Pancreas (tissue), 10 donors: ENCODE measurements around the gene RPN2. TPM values are rescaled to one million over a fixed set of nuclear protein-coding genes. Genes with fewer than 3 reads are reported as not detected.

Experiments used
- ATAC-seq, 4 donors: fragments of 200-7000 bp; cut with Tn5 transposase; one replicate each; pipeline versions ENCODE4 v1.8.0 to v1.9.1; 2020; ENCODE audit warnings: mild to moderate bottlenecking in 4 of 4, moderate library complexity in 4 of 4
- DNase-seq, 6 donors: peaks; one replicate each; pipeline ENCODE4 v3.0.0-alpha.2; 2020
- FAIRE-seq: peaks from 2 replicates; lab custom pipeline; 2012; peaks lifted over from hg19 to GRCh38; lab: Jason Lieb, UNC
- H3K27ac ChIP-seq, 4 donors: fragments of 200-600 bp; sonication (generic); 1 replicate in 3 of 4; 2 replicates in 1 of 4; pipeline versions ENCODE4 v1.5.0 to v1.8.0; 2020
- H3K27me3 ChIP-seq, 4 donors: fragments of 200-600 bp; one replicate each; pipeline ENCODE4 v1.8.0; 2021
- H3K36me3 ChIP-seq, 3 donors: fragments of 200-600 bp; sonication (generic) in 1 of 3; one replicate each; pipeline versions ENCODE4 v1.5.0 to v1.8.0; 2020 to 2021
- H3K4me1 ChIP-seq, 3 donors: fragments of 200-600 bp; one replicate each; pipeline ENCODE4 v1.8.0; 2021
- H3K4me3 ChIP-seq, 4 donors: fragments of 200-600 bp; sonication (generic) in 2 of 4; one replicate each; pipeline versions ENCODE4 v1.5.0 to v1.8.0; 2020 to 2021
- H3K9me3 ChIP-seq, 4 donors: fragments of 200-600 bp; one replicate each; pipeline ENCODE4 v1.8.0; 2021
- WGBS, 2 donors: extraction: QIAGEN DNeasy Blood & Tissue Kit; methylation state at CpG; one replicate each; pipeline ENCODE4 v1.1.7; 2013; 5-methylcytosine and 5-hydroxymethylcytosine counted together
- intact Hi-C, 3 donors: fragments of 100-400 bp; cut with DNase I; formaldehyde crosslinking; loops; one replicate each; pipeline versions ENCODE4 v1.11.1 to v1.14.2; 2022
- polyA plus RNA-seq, 2 donors: library from polyadenylated mRNA; stranded (reverse); fragments of 200-250 nt; gene quantifications; one replicate each; pipeline ENCODE4 v1.2.3, GENCODE V29; 2013
- total RNA-seq, 6 donors: library from RNA; stranded (reverse); fragmentation: NEBNext Ultra II Directional in 4 of 6; extraction: Animal tissue kit (Norgen Biotek cat#: 25700) in 4 of 6; gene quantifications; one replicate each; pipeline versions ENCODE4 v1.2.1 to v1.2.4, GENCODE V29; 2021 to 2023
- TF ChIP-seq, protein P1 (sequence below), 4 donors: fragments of 200-600 bp; sonication (generic) in 3 of 4; IDR thresholded peaks; one replicate each; pipeline versions ENCODE4 v1.5.0 to v1.8.0; 2021; ENCODE audit warnings: antibody characterized with exemption in 4 of 4
- donor health status: healthy with polysubstance abuse.
- donor health status: DM: no; HTN: no; CAD: no; lungs with moderate emphysema.
- donor health status: DM: no; HTN: no; CAD: no.
- donor health status: control.
- donor health status: control.
- donor health status: Bipolar disorder and iron deficiency.
- donor health status: DM: yes; HTN: yes; CAD: no.
- donor health status: DM: no; HTN: no; CAD: no.
- donor health status: DM: no; HTN: no; CAD: no.
- donor health status: DM: yes; HTN: yes; CAD: no.

The RPN2 gene
- total and polyA plus RNA-seq, 8 donors = 43.8 to 117 (median 80.9) TPM

DNA sequence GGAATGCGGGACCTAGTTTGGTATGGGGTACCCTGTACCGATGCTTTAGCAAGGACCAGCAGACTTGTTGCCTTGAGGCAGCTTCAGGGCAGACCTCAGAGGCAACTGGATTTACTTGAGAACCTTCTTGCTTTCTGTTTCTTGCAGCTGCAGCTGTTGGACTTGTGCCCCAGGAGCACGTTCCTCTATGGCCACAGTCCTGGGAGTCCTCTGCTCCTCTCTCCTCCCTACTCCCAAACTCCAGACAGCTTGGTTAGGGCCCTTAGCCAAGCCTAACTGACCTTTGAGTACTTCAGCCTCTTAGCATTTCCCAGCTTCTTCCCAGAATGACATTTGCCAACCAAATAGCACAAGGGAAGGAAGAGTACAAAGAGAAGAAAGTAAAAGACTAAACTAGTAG is 47.8 kb downstream of the RPN2 start:
- TF ChIP-seq, protein P1, sequence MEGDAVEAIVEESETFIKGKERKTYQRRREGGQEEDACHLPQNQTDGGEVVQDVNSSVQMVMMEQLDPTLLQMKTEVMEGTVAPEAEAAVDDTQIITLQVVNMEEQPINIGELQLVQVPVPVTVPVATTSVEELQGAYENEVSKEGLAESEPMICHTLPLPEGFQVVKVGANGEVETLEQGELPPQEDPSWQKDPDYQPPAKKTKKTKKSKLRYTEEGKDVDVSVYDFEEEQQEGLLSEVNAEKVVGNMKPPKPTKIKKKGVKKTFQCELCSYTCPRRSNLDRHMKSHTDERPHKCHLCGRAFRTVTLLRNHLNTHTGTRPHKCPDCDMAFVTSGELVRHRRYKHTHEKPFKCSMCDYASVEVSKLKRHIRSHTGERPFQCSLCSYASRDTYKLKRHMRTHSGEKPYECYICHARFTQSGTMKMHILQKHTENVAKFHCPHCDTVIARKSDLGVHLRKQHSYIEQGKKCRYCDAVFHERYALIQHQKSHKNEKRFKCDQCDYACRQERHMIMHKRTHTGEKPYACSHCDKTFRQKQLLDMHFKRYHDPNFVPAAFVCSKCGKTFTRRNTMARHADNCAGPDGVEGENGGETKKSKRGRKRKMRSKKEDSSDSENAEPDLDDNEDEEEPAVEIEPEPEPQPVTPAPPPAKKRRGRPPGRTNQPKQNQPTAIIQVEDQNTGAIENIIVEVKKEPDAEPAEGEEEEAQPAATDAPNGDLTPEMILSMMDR (IDR thresholded peaks at IDR 0.05) = no peak
- no peaks in the 10 kb centered on the region for H3K9me3 ChIP-seq
- intact Hi-C loops = no loop called here
- FAIRE-seq = no peak
- H3K27me3 ChIP-seq = no peaks in the 10 kb centered on the region
- peaks cover 7 to 8% (median 7%) of the 10 kb centered on the region in 3 donors for H3K4me1 ChIP-seq
- H3K27ac ChIP-seq = no peak overlapping the region
- WGBS, 2 donors = 86 to 93% methylated on average over 3 of the region's 3 CpGs
- peaks cover 7 to 80% (median 64%) of the 10 kb centered on the region in 3 donors for H3K36me3 ChIP-seq
- ATAC-seq = peak in 3 of 4 donors; percentile 36 to 51 (median 42)
- no peak overlapping the region for H3K4me3 ChIP-seq
- peak in 2 of 6 donors; percentile 15 to 32 for DNase-seq

DNA sequence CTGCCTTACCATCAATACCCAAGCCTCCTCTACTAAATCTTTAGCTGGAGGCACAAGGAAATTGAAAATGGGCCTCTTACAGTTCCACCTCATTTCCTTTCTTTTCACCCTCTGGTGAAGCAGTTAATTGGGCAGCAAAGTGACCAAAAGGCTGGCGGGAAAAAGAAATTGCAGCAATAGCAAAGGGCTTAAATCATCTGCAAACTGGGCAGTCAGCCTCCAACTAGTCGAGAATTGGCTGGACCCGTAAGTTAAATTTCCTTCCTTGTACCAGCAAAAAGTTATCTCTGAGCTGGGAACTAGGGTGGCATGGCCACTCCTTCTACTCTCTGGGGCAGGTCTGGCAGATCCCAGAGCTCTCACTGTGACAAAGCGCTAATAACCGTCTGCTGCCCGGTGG is 49.0 kb downstream of the RPN2 start:
- no peak for FAIRE-seq
- no peaks in the 10 kb centered on the region for H3K27me3 ChIP-seq
- TF ChIP-seq, protein P1 (IDR thresholded peaks at IDR 0.05) = no peak
- intact Hi-C loops = no loop called here
- H3K4me1 ChIP-seq = peaks cover 0 to 5% (median 0%) of the 10 kb centered on the region in 3 donors
- DNase-seq = no peak
- H3K4me3 ChIP-seq = no peak overlapping the region
- H3K27ac ChIP-seq = no peak overlapping the region
- no peak for ATAC-seq
- 81 to 87% methylated on average over 6 of the region's 6 CpGs for WGBS, 2 donors
- H3K9me3 ChIP-seq = no peaks in the 10 kb centered on the region
- peaks cover 7 to 89% (median 64%) of the 10 kb centered on the region in 3 donors for H3K36me3 ChIP-seq

DNA sequence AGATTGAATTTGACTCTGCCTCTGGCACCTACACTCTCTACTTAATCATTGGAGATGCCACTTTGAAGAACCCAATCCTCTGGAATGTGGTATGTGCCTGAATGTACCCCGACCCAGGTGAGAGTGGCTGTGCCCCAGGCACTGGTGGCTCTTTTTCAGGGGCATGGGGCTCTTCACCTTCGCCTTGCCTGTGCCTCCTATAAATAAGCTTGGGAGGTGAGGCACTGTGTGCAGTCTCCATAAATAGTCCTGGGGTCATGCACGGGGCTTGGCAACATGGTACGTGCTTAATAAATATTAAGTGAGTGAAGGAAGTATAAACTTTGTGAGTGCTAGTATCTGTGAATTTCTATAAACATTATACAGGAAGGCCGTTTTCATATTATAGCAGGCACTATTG is 49.5 kb downstream of the RPN2 start:
- intact Hi-C loops = no loop called here
- Histone ChIP-seq H3K27me3 (no peaks in the 10 kb centered on the region), H3K4me3 (no peak overlapping the region), H3K9me3 (no peaks in the 10 kb centered on the region), H3K4me1 (no peaks in the 10 kb centered on the region), H3K36me3 (peaks cover 7 to 94% (median 66%) of the 10 kb centered on the region in 3 donors), H3K27ac (no peak overlapping the region)
- FAIRE-seq (no peak), DNase-seq (no peak), ATAC-seq (no peak)
- 89 to 90% methylated on average over 5 of the region's 5 CpGs for WGBS, 2 donors
- TF ChIP-seq, protein P1 (IDR thresholded peaks at IDR 0.05) = no peak

DNA sequence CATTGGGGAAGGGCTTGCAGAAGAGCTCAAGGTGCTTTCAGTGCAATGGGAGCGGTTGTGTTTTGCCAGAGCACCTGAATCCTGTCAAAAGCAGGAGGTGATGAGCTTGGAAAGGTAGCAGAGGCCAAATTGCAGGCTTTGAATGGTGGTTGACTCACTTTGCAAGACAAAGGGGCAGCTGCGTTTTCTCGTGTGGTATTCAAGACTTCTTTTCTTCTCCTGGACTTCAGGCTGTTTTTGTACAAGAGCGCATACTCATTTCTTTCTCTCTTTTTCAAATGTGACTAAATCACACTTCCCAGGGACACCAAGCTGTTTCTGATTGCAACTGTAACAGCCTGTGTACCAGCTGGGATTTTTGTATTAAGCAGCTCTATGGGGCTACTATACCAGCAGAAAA is 50.2 kb downstream of the RPN2 start:
- TF ChIP-seq, protein P1 (IDR thresholded peaks at IDR 0.05) = no peak
- FAIRE-seq = no peak
- Histone ChIP-seq H3K36me3 (peaks cover 7 to 94% (median 65%) of the 10 kb centered on the region in 3 donors), H3K9me3 (no peaks in the 10 kb centered on the region), H3K27me3 (no peaks in the 10 kb centered on the region), H3K4me1 (no peaks in the 10 kb centered on the region), H3K4me3 (no peak overlapping the region), H3K27ac (no peak overlapping the region)
- DNase-seq = no peak
- ATAC-seq = no peak
- intact Hi-C loops = no loop called here
- 96% methylated on average over 4 of the region's 4 CpGs for WGBS, 2 donors

DNA sequence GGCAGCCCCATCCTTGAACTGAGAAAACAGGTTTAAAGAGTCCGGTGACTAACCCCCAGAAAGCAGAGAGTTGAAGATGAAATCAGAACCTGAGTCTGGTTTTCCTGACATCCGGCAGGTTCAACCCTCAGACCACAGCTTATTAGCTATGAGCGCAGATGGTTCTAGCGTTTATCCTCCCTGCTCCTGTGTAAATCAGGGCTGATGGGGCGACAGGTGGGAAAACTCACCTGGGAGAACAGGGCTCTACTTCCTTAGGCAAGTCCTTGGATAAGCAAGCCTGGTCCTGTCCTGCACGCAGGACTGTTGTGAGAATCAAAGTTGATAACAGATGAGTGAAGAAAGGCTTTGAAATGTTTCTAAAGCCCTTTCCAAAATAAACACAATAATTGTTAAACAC is 51.1 kb downstream of the RPN2 start:
- intact Hi-C loops = no loop called here
- Histone ChIP-seq H3K27me3 (no peaks in the 10 kb centered on the region), H3K36me3 (peaks cover 13 to 94% (median 67%) of the 10 kb centered on the region in 3 donors), H3K9me3 (no peaks in the 10 kb centered on the region), H3K27ac (no peak overlapping the region), H3K4me1 (no peaks in the 10 kb centered on the region), H3K4me3 (no peak overlapping the region)
- no peak for FAIRE-seq
- DNase-seq = no peak
- no peak for ATAC-seq
- WGBS, 2 donors = 91% methylated on average over 6 of the region's 6 CpGs
- TF ChIP-seq, protein P1 (IDR thresholded peaks at IDR 0.05) = no peak
